Osteocyte (in vitro differentiated cells): ENCODE measurements around the gene CXXC1. TPM values are rescaled to one million over a fixed set of nuclear protein-coding genes. Genes with fewer than 3 reads are reported as not detected.
A peak's percentile ranks its signal among the peaks of the same experiment; 100 is the strongest.

Experiments used
- DNase-seq: peaks from one replicate; pipeline ENCODE4 v3.0.0; 2021; ENCODE audit warnings: mixed read lengths; ENCODE audit not compliant: unreplicated experiment; ENCODE audit errors: extremely low spot score
- H3K27ac Mint-ChIP-seq: one replicate; pipeline ENCODE4 v1.8.0; 2021; ENCODE audit warnings: mild to moderate bottlenecking, mixed read lengths; ENCODE audit not compliant: unreplicated experiment
- H3K27me3 Mint-ChIP-seq: one replicate; pipeline ENCODE4 v1.8.0; 2021; ENCODE audit warnings: mixed read lengths; ENCODE audit not compliant: unreplicated experiment
- H3K36me3 Mint-ChIP-seq: one replicate; pipeline ENCODE4 v1.8.0; 2021; ENCODE audit warnings: mixed read lengths; ENCODE audit not compliant: unreplicated experiment
- H3K4me1 Mint-ChIP-seq: one replicate; pipeline ENCODE4 v1.8.0; 2021; ENCODE audit warnings: mixed read lengths; ENCODE audit not compliant: unreplicated experiment
- H3K4me3 Mint-ChIP-seq: one replicate; pipeline ENCODE4 v1.8.0; 2021; ENCODE audit warnings: mild to moderate bottlenecking, moderate library complexity, mixed read lengths; ENCODE audit not compliant: unreplicated experiment
- H3K9me3 Mint-ChIP-seq: one replicate; pipeline ENCODE4 v1.8.0; 2021; ENCODE audit warnings: mixed read lengths; ENCODE audit not compliant: unreplicated experiment
- CTCF ChIP-seq: fragments of 200-600 bp; sonication (generic); IDR thresholded peaks from 2 replicates; pipeline ENCODE4 v1.5.0; 2021; ENCODE audit warnings: antibody characterized with exemption, mild to moderate bottlenecking, moderate library complexity
- total RNA-seq: library from RNA; stranded (reverse); gene quantifications from 2 replicates; pipeline ENCODE4 v1.2.1, GENCODE V29; 2021

Gene CXXC1
- total RNA-seq, 1 donor from 2014 or later, result 82.2 TPM

- TF ChIP-seq CTCF, result no peak
- DNase-seq, result no peak
- Mint-ChIP-seq H3K9me3 (no peaks in the 10 kb centered on the region), H3K27me3 (no peaks in the 10 kb centered on the region), H3K36me3 (peaks cover 65% of the 10 kb centered on the region), H3K4me3 (no peak overlapping the region), H3K4me1 (peaks cover 5% of the 10 kb centered on the region), H3K27ac (no peak overlapping the region)
These were observed 12.6 kb downstream of the CXXC1 start for GRCh38 chr18:50274941-50275340.

- no peaks in the 10 kb centered on the region for H3K9me3 Mint-ChIP-seq
- H3K27me3 Mint-ChIP-seq, result no peaks in the 10 kb centered on the region
- peak; percentile 80 for DNase-seq
- no peak overlapping the region for H3K4me3 Mint-ChIP-seq
- no peak overlapping the region for H3K27ac Mint-ChIP-seq
- peaks cover 71% of the 10 kb centered on the region for H3K36me3 Mint-ChIP-seq
- peaks cover under 1% of the 10 kb centered on the region for H3K4me1 Mint-ChIP-seq
- no peak for TF ChIP-seq CTCF
These were observed 13.4 kb downstream of the CXXC1 start for GRCh38 chr18:50274044-50274442.

GRCh38 chr18:50273203-50274043 lies 14.1 kb downstream of the CXXC1 start:
- no peak overlapping the region for H3K4me3 Mint-ChIP-seq
- no peaks in the 10 kb centered on the region for H3K9me3 Mint-ChIP-seq
- H3K36me3 Mint-ChIP-seq, result peaks cover 67% of the 10 kb centered on the region
- peak; percentile 76 for DNase-seq
- H3K27me3 Mint-ChIP-seq, result no peaks in the 10 kb centered on the region
- H3K4me1 Mint-ChIP-seq, result no peaks in the 10 kb centered on the region
- no peak overlapping the region for H3K27ac Mint-ChIP-seq
- no peak for TF ChIP-seq CTCF

- Mint-ChIP-seq H3K9me3 (no peaks in the 10 kb centered on the region), H3K4me1 (no peaks in the 10 kb centered on the region), H3K27ac (no peak overlapping the region), H3K4me3 (no peak overlapping the region), H3K36me3 (peaks cover 67% of the 10 kb centered on the region), H3K27me3 (no peaks in the 10 kb centered on the region)
- peak; percentile 57 for DNase-seq
- TF ChIP-seq CTCF, result no peak
These were observed 14.9 kb downstream of the CXXC1 start for GRCh38 chr18:50272568-50272967.

DNA sequence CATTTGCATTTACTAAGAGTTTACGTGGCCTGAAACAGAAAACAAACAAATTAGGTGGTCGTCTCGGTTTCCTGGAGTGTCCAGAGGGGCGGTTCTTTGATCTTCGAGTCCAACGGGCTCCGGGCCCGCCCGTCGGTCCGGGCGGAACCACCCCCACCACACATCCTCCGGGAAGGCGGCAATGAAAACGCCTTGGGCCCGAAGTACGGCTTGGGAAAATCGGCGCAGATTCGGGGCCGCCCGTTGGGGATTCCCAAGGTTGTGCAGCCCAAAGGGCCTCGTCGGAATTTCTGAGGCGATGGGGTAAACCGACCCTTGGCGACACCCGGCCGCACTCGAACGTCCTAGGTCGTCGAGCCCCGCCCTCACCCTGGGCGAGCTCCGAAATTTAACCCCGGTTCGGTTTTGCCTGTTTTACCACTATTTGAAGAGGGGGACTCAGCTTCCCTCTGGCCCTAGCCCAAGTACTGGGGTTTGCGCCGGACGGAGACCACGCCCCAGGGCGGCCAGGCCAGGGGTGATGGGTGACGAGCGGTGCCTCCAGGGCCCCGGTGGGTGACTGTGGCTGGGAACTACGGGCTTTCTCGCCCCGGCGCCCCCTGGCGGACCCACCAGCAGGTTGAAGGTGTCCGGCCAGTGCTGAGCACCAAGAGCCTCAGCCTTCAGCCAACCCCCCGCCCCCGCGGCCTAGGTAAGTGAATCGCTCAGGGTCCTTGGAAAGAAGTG lies 19.3 kb downstream of the CXXC1 start:
- H3K27ac Mint-ChIP-seq, result no peak overlapping the region
- H3K4me3 Mint-ChIP-seq, result no peak overlapping the region

More for the DNA sequence above, 19.3 kb downstream of the CXXC1 start:
- Mint-ChIP-seq H3K36me3 (peaks cover 34% of the 10 kb centered on the region), H3K4me1 (peaks cover 12% of the 10 kb centered on the region), H3K9me3 (no peaks in the 10 kb centered on the region), H3K27me3 (no peaks in the 10 kb centered on the region)
- TF ChIP-seq CTCF, result peak; percentile 30
- no peak for DNase-seq
